ENCODE data around the gene GDNF. TPM values are rescaled to one million over a fixed set of nuclear protein-coding genes. Genes with fewer than 3 reads are reported as not detected.
"Not testable (repeated sequence)": the region's sequence is repeated elsewhere in the genome, so short reads cannot be mapped to it uniquely, and the experiment has no call there.

Gene GDNF
- total RNA-seq, 4 donors from 2014 or later = 0.10 to 0.80 (median 0.39) TPM

DNA sequence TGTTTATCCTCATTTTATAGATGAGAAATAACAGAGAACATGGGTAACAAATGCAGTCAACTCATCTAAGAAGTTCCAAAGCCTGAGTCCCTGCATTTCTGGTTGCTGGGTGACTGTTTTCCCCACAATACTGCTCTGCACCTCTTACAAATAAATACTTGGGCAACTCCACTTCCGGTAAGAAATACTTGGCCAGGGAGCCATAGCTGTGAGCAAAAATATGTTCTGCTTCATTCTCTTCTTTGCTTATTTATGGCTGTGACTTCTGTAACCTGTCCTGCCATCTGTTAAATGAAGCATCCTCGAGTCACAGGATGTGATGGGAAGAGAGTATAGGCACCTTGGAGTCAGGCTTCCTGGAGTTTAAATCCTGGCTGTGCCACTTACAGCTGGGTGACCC is 49.9 kb downstream of the GDNF start:
- no peak for DNase-seq (ENCODE audit: low spot score in 2 of 2)

DNA sequence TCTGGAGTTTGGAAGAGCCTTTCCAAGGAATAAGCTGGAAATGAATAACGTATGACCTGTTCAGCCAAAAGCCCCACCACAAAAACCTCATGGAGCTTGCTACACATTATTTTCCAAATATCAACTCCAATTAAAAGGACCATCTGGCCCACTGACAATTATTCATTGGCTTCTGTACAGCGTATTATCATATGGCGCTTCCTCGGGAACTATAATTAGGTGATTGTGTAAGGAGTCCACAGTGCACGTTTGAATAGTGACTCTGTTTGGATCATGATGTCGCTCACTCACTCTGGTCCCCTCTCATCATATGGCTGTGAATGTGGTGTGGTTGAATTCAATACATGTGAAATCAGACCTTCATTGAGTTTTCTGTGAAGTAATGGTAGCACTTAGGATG is 52.1 kb downstream of the GDNF start:
- no peak for DNase-seq (ENCODE audit: low spot score in 2 of 2)
- WGBS, 2 donors = 49 to 66% methylated on average over 6 of the region's 6 CpGs
- intact Hi-C loops (cut with DNase I; ENCODE audit: low total_unique reads) = no loop called here
- H3K4me3 ChIP-seq (ENCODE audit: low read depth, poor library complexity, severe bottlenecking) = no peak overlapping the region
- TF ChIP-seq POLR2A (IDR thresholded peaks at IDR 0.05) (no peak), CTCF (IDR thresholded peaks at IDR 0.05) (no peak)

More for the DNA sequence above, 49.9 kb downstream of the GDNF start:
- WGBS, 2 donors = 53 to 58% methylated on average over 2 of the region's 2 CpGs
- TF ChIP-seq POLR2A (IDR thresholded peaks at IDR 0.05) (no peak), CTCF (IDR thresholded peaks at IDR 0.05) (no peak)
- intact Hi-C loops (cut with DNase I; ENCODE audit: low total_unique reads) = no loop called here
- no peak overlapping the region for H3K4me3 ChIP-seq (ENCODE audit: low read depth, poor library complexity, severe bottlenecking)

DNA sequence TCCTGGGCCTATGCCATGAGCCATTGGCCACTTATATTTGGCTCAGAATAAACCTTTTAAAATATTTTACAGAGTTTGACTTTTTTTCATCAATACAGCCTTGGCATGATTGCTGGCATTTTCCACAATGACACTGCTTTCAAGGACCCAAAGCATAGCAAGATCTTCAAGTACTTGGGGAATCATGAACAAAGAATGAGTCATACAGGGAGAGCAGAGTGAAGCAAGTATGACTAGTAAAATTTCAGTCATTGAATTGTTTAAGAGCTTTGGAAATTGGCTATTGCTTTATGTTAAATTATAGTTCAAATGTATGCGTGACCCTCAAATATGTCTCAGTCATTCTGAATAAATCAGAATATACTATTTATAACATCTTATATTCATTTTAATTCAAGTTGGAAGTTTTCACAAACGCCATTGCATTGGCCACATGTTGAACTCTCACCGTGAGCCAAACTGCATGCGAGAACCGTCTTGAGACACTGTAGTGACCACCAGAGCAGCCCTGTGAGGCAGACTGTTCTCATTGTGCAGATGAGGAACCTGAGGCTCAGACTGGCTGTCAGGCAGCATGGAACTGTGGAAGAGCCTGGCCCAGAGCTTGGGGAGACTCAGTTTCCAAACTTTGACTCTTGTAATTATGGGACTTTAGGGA is 52.9 kb downstream of the GDNF start:
- DNase-seq (ENCODE audit: low spot score in 2 of 2) = no peak
- intact Hi-C loops (cut with DNase I; ENCODE audit: low total_unique reads) = no loop called here
- TF ChIP-seq POLR2A (IDR thresholded peaks at IDR 0.05) = no peak
- no peak for TF ChIP-seq CTCF (IDR thresholded peaks at IDR 0.05)
- 90 to 92% methylated on average over 5 of the region's 5 CpGs for WGBS, 2 donors
- no peak overlapping the region for H3K4me3 ChIP-seq (ENCODE audit: low read depth, poor library complexity, severe bottlenecking)

GRCh38 chr5:37786416-37786815 is 53.4 kb downstream of the GDNF start:
- 84 to 93% methylated on average over 2 of the region's 2 CpGs for WGBS, 2 donors
- TF ChIP-seq POLR2A (IDR thresholded peaks at IDR 0.05) = no peak
- TF ChIP-seq CTCF (IDR thresholded peaks at IDR 0.05) = no peak
- no peak overlapping the region for H3K4me3 ChIP-seq (ENCODE audit: low read depth, poor library complexity, severe bottlenecking)
- DNase-seq (ENCODE audit: low spot score in 2 of 2) = no peak
- intact Hi-C loops (cut with DNase I; ENCODE audit: low total_unique reads) = no loop called here

- intact Hi-C loops (cut with DNase I; ENCODE audit: low total_unique reads); DNase-seq (ENCODE audit: low spot score in 2 of 2); H3K4me3 ChIP-seq (ENCODE audit: low read depth, poor library complexity, severe bottlenecking): not testable (repeated sequence)
- WGBS, 2 donors = 86 to 92% methylated on average over 8 of the region's 8 CpGs
Measured at GRCh38 chr5:37781409-37781808, 58.4 kb downstream of the GDNF start.

DNA sequence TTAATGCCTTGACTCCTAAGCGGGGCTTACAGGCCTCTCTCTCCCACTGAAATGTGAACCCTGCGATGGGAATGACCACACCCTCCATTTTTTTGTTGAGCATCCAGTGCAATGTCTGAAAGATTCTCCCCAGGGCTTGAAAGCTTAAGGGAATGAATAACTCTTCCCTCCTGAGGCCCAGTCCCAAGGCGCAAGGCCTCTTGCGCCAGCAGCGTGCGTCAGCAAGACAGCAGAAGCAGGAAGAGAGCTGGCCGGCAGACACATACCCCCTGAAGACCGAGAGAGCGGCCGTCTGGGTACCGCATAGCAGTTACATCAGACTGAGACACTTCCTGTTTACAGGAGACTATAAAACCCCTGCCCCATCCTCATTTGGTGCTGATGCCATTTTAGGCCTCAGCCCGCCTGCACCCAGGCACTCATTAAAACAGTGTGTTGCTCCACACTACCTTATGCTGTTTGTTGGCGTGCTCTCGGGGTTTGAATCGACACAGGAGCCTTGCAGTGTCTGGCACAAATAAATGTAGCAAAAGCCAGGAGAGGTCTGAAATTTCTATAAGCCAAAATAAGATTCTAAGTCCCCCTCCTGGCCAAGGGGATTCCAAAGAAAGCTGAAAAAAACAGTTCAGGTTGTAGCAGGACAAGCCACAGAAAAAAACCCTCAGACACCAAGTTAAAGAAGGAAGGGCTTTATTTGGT is 62.3 kb downstream of the GDNF start:
- TF ChIP-seq CTCF (IDR thresholded peaks at IDR 0.05) = no peak
- TF ChIP-seq POLR2A (IDR thresholded peaks at IDR 0.05) = no peak
- intact Hi-C loops (cut with DNase I; ENCODE audit: low total_unique reads) = no loop called here
- no peak for DNase-seq (ENCODE audit: low spot score in 2 of 2)
- H3K4me3 ChIP-seq (ENCODE audit: low read depth, poor library complexity, severe bottlenecking) = no peak overlapping the region
- WGBS, 2 donors = 85 to 91% methylated on average over 15 of the region's 15 CpGs

Data from lower leg skin (tissue), 4 donors.